Hepatocyte (in vitro differentiated cells): ENCODE data around the gene DGCR8. TPM values are rescaled to one million over a fixed set of nuclear protein-coding genes. Genes with fewer than 3 reads are reported as not detected.
"Not testable (repeated sequence)": the region's sequence is repeated elsewhere in the genome, so short reads cannot be mapped to it uniquely, and the experiment has no call there.

Experiments used
- DNase-seq: peaks from one replicate; pipeline ENCODE4 v3.0.0-alpha.2; 2016; ENCODE audit warnings: low spot score
- H2AFZ ChIP-seq: fragments of 200-600 bp; sonication (generic); 2 replicates; pipeline ENCODE4 v1.6.0; 2016; ENCODE audit warnings: antibody characterized with exemption, mild to moderate bottlenecking
- H3K27ac ChIP-seq: fragments of 200-600 bp; sonication (generic); 2 replicates; pipeline ENCODE4 v1.5.1; 2016; ENCODE audit warnings: mild to moderate bottlenecking
- H3K27me3 ChIP-seq: fragments of 200-600 bp; sonication (generic); 2 replicates; pipeline ENCODE4 v1.6.1; 2016
- H3K36me3 ChIP-seq: fragments of 200-600 bp; sonication (generic); replicated peaks from 2 replicates; pipeline ENCODE4 v1.5.1; 2016; ENCODE audit warnings: low read depth; ENCODE audit not compliant: insufficient read depth
- H3K4me1 ChIP-seq: fragments of 200-600 bp; sonication (generic); 2 replicates; pipeline ENCODE4 v1.5.1; 2016; ENCODE audit warnings: mild to moderate bottlenecking, moderate library complexity; ENCODE audit not compliant: insufficient read depth
- H3K4me2 ChIP-seq: fragments of 200-600 bp; sonication (generic); 2 replicates; pipeline ENCODE4 v1.6.0; 2016
- H3K4me3 ChIP-seq: fragments of 200-600 bp; sonication (generic); 2 replicates; pipeline ENCODE4 v1.5.1; 2016; ENCODE audit warnings: mild to moderate bottlenecking
- H3K79me2 ChIP-seq: fragments of 200-600 bp; sonication (generic); 2 replicates; pipeline ENCODE4 v1.6.0; 2017; ENCODE audit warnings: mild to moderate bottlenecking
- H3K9me2 ChIP-seq: fragments of 200-600 bp; sonication (generic); replicated peaks from 2 replicates; pipeline ENCODE4 v1.6.0; 2017; ENCODE audit warnings: mild to moderate bottlenecking; ENCODE audit not compliant: insufficient read depth
- H3K9me3 ChIP-seq: fragments of 200-600 bp; sonication (generic); 2 replicates; pipeline ENCODE4 v1.5.1; 2016; ENCODE audit warnings: low read depth, mild to moderate bottlenecking
- H4K20me1 ChIP-seq: fragments of 200-600 bp; sonication (generic); 2 replicates; pipeline ENCODE4 v1.6.0; 2016; ENCODE audit warnings: mild to moderate bottlenecking; ENCODE audit not compliant: insufficient read depth, poor library complexity, severe bottlenecking
- CTCF ChIP-seq: fragments of 200-600 bp; sonication (generic); IDR thresholded peaks from 2 replicates; pipeline ENCODE4 v1.5.1; 2016; ENCODE audit warnings: antibody characterized with exemption, mild to moderate bottlenecking; ENCODE audit not compliant: poor library complexity
- EZH2 ChIP-seq: fragments of 200-600 bp; sonication (generic); IDR thresholded peaks from 2 replicates; pipeline ENCODE4 v1.6.1; 2016; ENCODE audit warnings: antibody characterized with exemption, mild to moderate bottlenecking, borderline replicate concordance
- EZH2phosphoT487 ChIP-seq: fragments of 200-600 bp; sonication (generic); IDR thresholded peaks from one replicate; pipeline ENCODE4 v1.6.1; 2018; ENCODE audit warnings: antibody characterized with exemption, mild to moderate bottlenecking, low read depth, moderate library complexity; ENCODE audit not compliant: unreplicated experiment, severe bottlenecking
- WGBS: methylation state at CpG from one replicate; pipeline ENCODE4 v1.1.6; 2016; ENCODE audit warnings: low lambda C conversion rate; ENCODE audit errors: missing lambda C conversion rate; 5-methylcytosine and 5-hydroxymethylcytosine counted together
- microRNA counts: library from miRNA; unstranded; fragments of <30 nt; microRNA quantifications from one replicate; lab custom pipeline; 2017
- microRNA-seq: library from miRNA; unstranded; fragments of <30 nt; microRNA quantifications from one replicate; pipeline ENCODE4, GENCODE V29; 2017
- polyA plus RNA-seq: library from polyadenylated mRNA; unstranded; fragments of >200 nt; fragmentation: Nextera tagmentation; extraction: Ambion mirVana; gene quantifications from 2 replicates; pipeline ENCODE4 v1.2.1, GENCODE V29; 2016
- small RNA-seq: library from RNA; depleted of rRNA; stranded (forward); fragments of <200 nt; gene quantifications from one replicate; pipeline ENCODE3, GENCODE V24; 2014
- total RNA-seq: library from RNA; depleted of rRNA; stranded (reverse); fragments of >200 nt; gene quantifications from 2 replicates; pipeline ENCODE4 v1.2.3, GENCODE V29; 2014

Gene DGCR8
- total and polyA plus RNA-seq, 2 experiments from 2014 or later = 10.8 to 18.3 TPM

- no peaks in the 10 kb centered on the region for H3K79me2 ChIP-seq
- no peaks in the 10 kb centered on the region for H3K36me3 ChIP-seq
- WGBS = 33% methylated on average over 9 of the region's 9 CpGs
- TF ChIP-seq EZH2 (no peak), CTCF (no peak), EZH2phosphoT487 (no peak)
- no peak overlapping the region for H3K4me3 ChIP-seq
- H3K9me3 ChIP-seq = no peaks in the 10 kb centered on the region
- no peak overlapping the region for H2AFZ ChIP-seq
- H3K27me3 ChIP-seq = no peaks in the 10 kb centered on the region
- no peak overlapping the region for H3K27ac ChIP-seq
- H4K20me1 ChIP-seq = no peaks in the 10 kb centered on the region
- no peaks in the 10 kb centered on the region for H3K9me2 ChIP-seq
- no peaks in the 10 kb centered on the region for H3K4me1 ChIP-seq
- DNase-seq = no peak
- no peak overlapping the region for H3K4me2 ChIP-seq
These were observed 79.0 kb downstream of the DGCR8 start for GRCh38 chr22:20159076-20159475.

- 92% methylated on average over 14 of the region's 14 CpGs for WGBS
These were observed 79.5 kb downstream of the DGCR8 start for GRCh38 chr22:20159531-20159930.

GRCh38 chr22:20160041-20160440 is 80.0 kb downstream of the DGCR8 start:
- TF ChIP-seq EZH2 (no peak), EZH2phosphoT487 (no peak)
- Histone ChIP-seq H2AFZ (no peak overlapping the region), H3K27me3 (no peaks in the 10 kb centered on the region), H3K27ac (no peak overlapping the region), H3K4me2 (no peak overlapping the region), H3K9me3 (no peaks in the 10 kb centered on the region), H3K4me3 (no peak overlapping the region), H3K4me1 (no peaks in the 10 kb centered on the region), H3K79me2 (no peaks in the 10 kb centered on the region), H3K36me3 (no peaks in the 10 kb centered on the region), H3K9me2 (no peaks in the 10 kb centered on the region), H4K20me1 (no peaks in the 10 kb centered on the region)
- DNase-seq = no peak
- WGBS = 86% methylated on average over 10 of the region's 10 CpGs

More at GRCh38 chr22:20159531-20159930, 79.5 kb downstream of the DGCR8 start:
- H3K27me3 ChIP-seq, H3K36me3 ChIP-seq, H2AFZ ChIP-seq, H3K79me2 ChIP-seq, H3K4me3 ChIP-seq, H3K27ac ChIP-seq, DNase-seq, H3K9me3 ChIP-seq, H4K20me1 ChIP-seq, H3K4me1 ChIP-seq, H3K4me2 ChIP-seq, H3K9me2 ChIP-seq: not testable (repeated sequence)

MicroRNAs within 50 kb of the gene (microRNA counts, 767-probe panel; counts per million panel counts)
- microRNA hsa-miR-1306-3p (lab: Ali Mortazavi, UCI) (not detected), microRNA hsa-miR-185-5p (lab: Ali Mortazavi, UCI) (not detected)

Small RNAs within 50 kb of the gene (microRNA-seq; reads per million reads assigned to microRNA genes)
- 1,063 reads per million, percentile 80 among the genes with 10 or more reads in this experiment for gene MIR185
- not detected for gene MIR6816

Small RNAs within 50 kb of the gene (small RNA-seq; reads per million reads assigned to genes)
- gene MIR185 (2.5 reads per million, percentile 89 among the genes with 10 or more reads in this experiment), gene MIR6816 (not detected), gene RF00017 (not detected), gene RF00599 (not detected)

Other genes with a start within 250 kb of the DGCR8 start
- gene GNB1L, start 225.4 kb upstream of the DGCR8 start, total RNA-seq = 2.6 and 4.1 TPM in 2 replicates
- gene GNB1L, start 225.4 kb upstream of the DGCR8 start, polyA plus RNA-seq = 8.5 TPM in 2 replicates
- gene RTL10, start 225.4 kb upstream of the DGCR8 start, total RNA-seq = 12.3 and 15.9 TPM in 2 replicates
- 12.9 and 13.0 TPM in 2 replicates for gene RTL10, start 225.4 kb upstream of the DGCR8 start, polyA plus RNA-seq
- 74.5 and 78.2 TPM in 2 replicates for gene COMT, start 138.5 kb upstream of the DGCR8 start, total RNA-seq
- 129 and 153 TPM in 2 replicates for gene COMT, start 138.5 kb upstream of the DGCR8 start, polyA plus RNA-seq
- gene TXNRD2, start 138.4 kb upstream of the DGCR8 start, total RNA-seq = 0.60 TPM in 1 of 2 replicates, not detected in the other
- gene TXNRD2, start 138.4 kb upstream of the DGCR8 start, polyA plus RNA-seq = 1.6 and 2.1 TPM in 2 replicates
- gene ARVCF, start 63.4 kb upstream of the DGCR8 start, total RNA-seq = 21.6 and 32.5 TPM in 2 replicates
- gene ARVCF, start 63.4 kb upstream of the DGCR8 start, polyA plus RNA-seq = 23.8 and 25.8 TPM in 2 replicates
- gene TANGO2, start 59.1 kb upstream of the DGCR8 start, total RNA-seq = 21.4 and 26.2 TPM in 2 replicates
- 20.8 and 24.4 TPM in 2 replicates for gene TANGO2, start 59.1 kb upstream of the DGCR8 start, polyA plus RNA-seq
- 223 and 227 TPM in 2 replicates for gene RANBP1, start 35.9 kb downstream of the DGCR8 start, total RNA-seq
- gene RANBP1, start 35.9 kb downstream of the DGCR8 start, polyA plus RNA-seq = 189 and 192 TPM in 2 replicates
- 34.4 and 50.2 TPM in 2 replicates for gene TRMT2A, start 37.0 kb downstream of the DGCR8 start, total RNA-seq
- gene TRMT2A, start 37.0 kb downstream of the DGCR8 start, polyA plus RNA-seq = 65.1 and 78.7 TPM in 2 replicates
- 4.5 and 9.6 TPM in 2 replicates for gene ZDHHC8, start 51.6 kb downstream of the DGCR8 start, total RNA-seq
- gene ZDHHC8, start 51.6 kb downstream of the DGCR8 start, polyA plus RNA-seq = 65.1 and 72.7 TPM in 2 replicates
- gene CCDC188, start 70.8 kb downstream of the DGCR8 start, total RNA-seq = not detected in 2 replicates
- gene CCDC188, start 70.8 kb downstream of the DGCR8 start, polyA plus RNA-seq = not detected in 2 replicates
- gene RTN4R, start 188.1 kb downstream of the DGCR8 start, total RNA-seq = 7.9 and 12.8 TPM in 2 replicates
- gene RTN4R, start 188.1 kb downstream of the DGCR8 start, polyA plus RNA-seq = 16.9 and 18.9 TPM in 2 replicates
- 49.8 and 55.1 TPM in 2 replicates for gene DGCR6L, start 239.8 kb downstream of the DGCR8 start, total RNA-seq
- gene DGCR6L, start 239.8 kb downstream of the DGCR8 start, polyA plus RNA-seq = 93.4 and 99.0 TPM in 2 replicates